GM12891 (cell line): ENCODE data around the gene SLX4IP.

Source experiments
- DNase-seq: peaks from one replicate; pipeline ENCODE4 v3.0.0; 2011; ENCODE audit warnings: low spot score; ENCODE audit not compliant: insufficient read length
- FAIRE-seq: peaks from 2 replicates; lab custom pipeline; 2011; peaks lifted over from hg19 to GRCh38; lab: Jason Lieb, UNC
- PAX5 ChIP-seq: IDR thresholded peaks from 2 replicates; pipeline ENCODE4 v1.6.1; 2011; ENCODE audit warnings: low read length, moderate library complexity, mild to moderate bottlenecking; ENCODE audit not compliant: insufficient read depth, severe bottlenecking
- POLR2A ChIP-seq: IDR thresholded peaks from 2 replicates; pipeline ENCODE4 v1.6.1; 2011; ENCODE audit warnings: low read depth, low read length, control low read depth
- POLR2AphosphoS5 ChIP-seq: IDR thresholded peaks from 2 replicates; pipeline ENCODE4 v1.6.1; 2011; ENCODE audit warnings: low read depth, low read length, control low read depth
- POU2F2 ChIP-seq: IDR thresholded peaks from 2 replicates; pipeline ENCODE4 v1.6.1; 2011; ENCODE audit warnings: low read depth, mild to moderate bottlenecking, control low read depth, low read length, moderate library complexity
- SPI1 ChIP-seq: IDR thresholded peaks from 2 replicates; pipeline ENCODE4 v1.6.1; 2011; ENCODE audit warnings: low read depth, low read length, control low read depth
- TAF1 ChIP-seq: IDR thresholded peaks from 2 replicates; pipeline ENCODE4 v1.6.1; 2011; ENCODE audit warnings: low read depth, low read length, control low read depth

Gene SLX4IP

DNA sequence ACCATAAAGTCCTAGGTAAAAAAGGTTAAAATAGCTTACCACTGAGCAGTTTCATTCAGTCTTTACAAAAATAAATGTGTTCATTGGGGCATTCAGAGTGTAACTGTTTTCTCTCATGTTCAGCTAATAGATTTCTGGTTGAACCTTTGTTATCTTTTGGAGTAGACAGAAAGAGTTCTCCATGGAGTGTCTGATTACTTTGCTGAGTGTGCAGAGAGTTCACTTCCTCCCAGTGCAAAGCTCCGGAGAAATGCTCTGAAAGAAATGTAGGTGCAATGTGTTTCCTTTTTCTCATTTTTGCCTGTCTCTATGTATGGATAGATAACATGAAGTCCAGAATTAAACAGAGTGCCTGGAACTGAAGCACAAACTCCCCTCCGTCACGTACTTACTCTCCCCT lies 186.0 kb downstream of the SLX4IP start:
- no peak for TF ChIP-seq POLR2AphosphoS5
- TF ChIP-seq PAX5, result no peak
- no peak for TF ChIP-seq SPI1
- no peak for TF ChIP-seq POLR2A
- no peak for TF ChIP-seq POU2F2
- no peak for TF ChIP-seq TAF1
- DNase-seq (no peak), FAIRE-seq (no peak)

DNA sequence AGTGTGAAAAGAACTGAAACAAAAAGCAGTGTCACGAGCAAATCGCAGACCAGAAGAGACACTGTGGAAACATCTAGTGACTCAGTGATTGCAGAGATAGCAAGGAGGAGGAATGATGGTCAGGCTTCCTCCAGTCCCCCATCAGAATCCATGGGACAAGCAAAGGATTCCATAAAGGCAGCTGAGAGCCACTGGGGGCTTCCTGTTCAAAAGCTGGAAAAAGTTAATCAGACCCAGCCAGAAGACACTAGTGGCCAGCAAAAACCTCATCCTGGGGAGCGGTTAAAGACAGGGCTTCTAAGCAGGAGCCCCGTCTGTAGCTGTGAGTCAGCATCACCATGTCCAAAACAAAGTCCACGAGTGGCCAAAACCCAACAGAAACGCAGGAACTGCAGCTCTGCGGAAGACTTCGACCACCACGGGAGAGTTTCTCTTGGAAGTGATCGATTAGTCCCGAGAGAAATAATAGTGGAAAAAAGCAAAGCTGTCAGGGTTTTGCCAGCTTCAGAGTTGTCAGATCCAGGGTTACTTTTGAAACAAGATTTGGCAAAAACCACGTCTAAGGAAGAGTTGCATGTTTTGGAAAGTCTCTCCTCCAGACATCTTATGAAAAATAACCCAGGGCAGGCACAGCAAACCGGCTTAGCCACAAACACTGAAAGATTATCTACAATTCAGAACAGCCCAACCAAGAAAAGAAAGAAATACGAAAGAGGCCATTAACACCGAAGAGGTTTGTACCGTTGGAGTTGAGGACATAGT lies 187.7 kb downstream of the SLX4IP start:
- TF ChIP-seq TAF1 (no peak), POU2F2 (no peak), PAX5 (no peak), POLR2AphosphoS5 (no peak)
- DNase-seq, result no peak
- no peak for FAIRE-seq

DNA sequence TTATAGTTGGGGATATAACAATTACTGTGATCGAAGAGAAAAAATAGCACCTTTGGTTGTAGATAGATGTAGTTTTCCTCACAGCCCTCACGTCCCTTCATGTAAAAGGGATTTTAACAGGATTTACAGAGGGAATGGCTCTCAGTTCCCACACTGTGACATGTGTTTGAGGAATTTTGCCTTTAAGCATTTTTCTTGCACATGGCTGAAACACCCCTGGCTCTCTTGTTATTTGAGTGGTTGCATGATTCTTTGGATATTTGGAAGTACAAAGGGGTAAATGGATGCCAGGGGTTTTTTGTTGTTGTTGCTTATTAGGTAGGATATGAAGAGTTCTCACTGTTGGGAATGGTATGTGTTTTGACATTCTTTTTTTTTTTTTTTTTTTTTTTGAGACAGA lies 190.5 kb downstream of the SLX4IP start:
- no peak for DNase-seq
- FAIRE-seq, result no peak
- no peak for TF ChIP-seq SPI1
- no peak for TF ChIP-seq TAF1
- no peak for TF ChIP-seq POLR2A
- no peak for TF ChIP-seq POU2F2
- TF ChIP-seq PAX5, result no peak
- TF ChIP-seq POLR2AphosphoS5, result no peak

DNA sequence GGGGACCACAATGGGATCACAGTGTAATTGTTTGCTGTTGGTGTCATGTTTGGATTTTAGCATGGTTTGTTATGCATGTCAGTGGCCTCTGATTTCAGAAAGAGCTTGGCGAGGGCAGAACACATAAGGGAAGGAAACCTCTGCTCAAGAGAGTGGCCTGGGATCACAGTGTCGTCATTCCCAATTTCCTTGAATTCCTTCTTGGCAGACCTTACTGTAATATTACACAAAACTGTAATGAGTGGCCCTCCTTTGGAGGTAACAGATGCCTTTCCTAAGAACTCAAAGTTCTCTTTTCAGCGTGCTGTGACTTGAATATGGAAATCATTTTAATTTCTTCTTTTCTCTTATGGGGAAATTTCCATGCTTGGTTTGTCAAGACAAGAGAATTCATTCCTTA lies 191.8 kb downstream of the SLX4IP start:
- no peak for TF ChIP-seq POLR2AphosphoS5
- TF ChIP-seq PAX5, result no peak
- DNase-seq (no peak), FAIRE-seq (no peak)

DNA sequence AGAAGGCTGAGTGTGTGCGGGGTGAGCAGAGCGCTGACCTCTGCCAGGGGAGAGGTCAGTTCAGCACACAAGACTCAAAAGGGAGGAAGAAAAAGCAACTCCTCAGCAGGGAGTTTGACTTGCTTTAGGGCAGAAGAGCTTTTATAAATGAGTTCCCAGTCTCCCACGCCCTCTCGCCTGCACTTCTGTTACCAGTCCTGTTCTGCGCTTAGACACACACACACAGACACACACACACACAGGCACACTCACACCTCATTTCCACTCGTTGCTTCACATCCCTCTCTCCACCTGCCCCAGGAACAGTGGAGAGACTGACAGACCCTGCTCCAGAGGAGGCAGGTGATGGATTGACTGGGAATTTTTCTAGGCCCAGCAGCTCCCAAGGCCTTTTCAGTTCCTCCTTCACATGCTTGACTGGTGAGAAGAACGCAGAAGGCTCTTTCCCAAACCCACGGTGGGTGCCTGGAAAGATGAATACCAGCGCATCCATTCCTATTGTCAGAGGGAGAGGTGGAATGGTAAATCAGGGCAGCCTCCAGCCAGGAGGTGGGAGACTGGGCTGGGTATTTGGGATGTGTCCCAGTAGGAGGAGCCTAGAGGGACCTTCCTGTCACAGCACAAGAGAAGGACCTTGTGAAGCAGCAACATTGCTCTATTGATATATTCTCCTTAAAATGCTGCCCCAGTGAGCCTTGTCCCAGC lies 195.0 kb downstream of the SLX4IP start:
- DNase-seq, result no peak
- no peak for FAIRE-seq
- TF ChIP-seq PAX5 (no peak), SPI1 (no peak), POLR2AphosphoS5 (no peak), POU2F2 (no peak), POLR2A (no peak), TAF1 (no peak)

DNA sequence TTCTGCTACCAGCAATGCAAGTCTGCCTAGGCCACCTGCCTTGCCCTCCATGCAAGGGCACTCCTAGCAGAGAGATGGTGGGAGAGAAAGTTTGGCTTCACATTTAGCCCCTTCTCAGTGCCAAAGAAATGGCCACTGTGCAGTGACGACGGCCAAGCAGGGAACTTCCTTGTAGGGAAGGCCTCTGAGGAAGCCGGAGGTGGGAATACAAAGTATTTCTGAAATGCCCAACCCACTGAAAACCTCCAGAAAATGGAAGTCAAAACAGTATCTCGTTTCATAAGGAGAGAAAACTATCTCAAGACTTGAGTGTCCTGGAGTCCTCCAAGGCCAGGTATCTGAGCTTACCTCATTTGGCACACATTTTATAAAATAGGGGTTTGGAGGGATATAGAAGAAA lies 196.0 kb downstream of the SLX4IP start:
- TF ChIP-seq PAX5 (no peak), SPI1 (no peak), POU2F2 (no peak), POLR2AphosphoS5 (no peak), TAF1 (no peak), POLR2A (no peak)
- DNase-seq, result no peak
- FAIRE-seq, result no peak

DNA sequence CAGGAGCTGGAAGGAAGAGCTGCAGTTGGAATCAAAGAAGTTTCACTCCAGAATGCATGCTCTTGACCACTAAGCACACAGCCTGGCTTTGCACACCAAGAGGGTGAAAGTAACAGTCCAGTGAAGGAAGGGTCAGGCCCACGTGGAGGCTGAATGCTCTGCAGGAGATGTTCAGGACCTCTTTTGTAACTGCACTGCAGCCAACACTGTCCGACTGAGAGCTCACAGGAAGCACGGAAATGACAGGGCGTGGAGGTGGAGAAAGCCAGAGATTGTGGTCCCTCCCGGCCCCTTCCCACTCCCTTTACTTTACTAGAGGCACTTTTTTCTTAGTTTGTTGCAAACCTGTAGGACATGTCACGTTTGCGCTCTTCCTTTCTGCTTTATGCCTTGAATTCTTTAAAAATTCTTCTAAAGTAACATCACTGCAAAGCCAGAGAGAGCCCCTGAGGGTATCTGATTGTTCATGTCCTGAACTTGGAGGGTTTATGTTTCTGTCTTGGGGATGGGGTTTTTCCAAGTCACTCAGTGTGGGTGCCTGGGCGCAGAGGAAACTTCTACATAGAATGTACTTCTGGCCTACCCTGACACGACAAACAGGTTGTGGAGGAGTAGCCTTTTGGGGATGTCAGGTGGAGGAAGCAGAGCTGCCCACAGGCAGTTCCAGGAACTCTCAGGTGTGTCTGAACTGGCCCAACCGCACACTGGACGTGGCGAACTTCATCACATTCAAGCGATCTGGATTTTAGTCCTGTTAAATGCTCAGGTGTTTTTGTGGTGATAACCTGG lies 197.8 kb downstream of the SLX4IP start:
- FAIRE-seq (no peak), DNase-seq (no peak)

DNA sequence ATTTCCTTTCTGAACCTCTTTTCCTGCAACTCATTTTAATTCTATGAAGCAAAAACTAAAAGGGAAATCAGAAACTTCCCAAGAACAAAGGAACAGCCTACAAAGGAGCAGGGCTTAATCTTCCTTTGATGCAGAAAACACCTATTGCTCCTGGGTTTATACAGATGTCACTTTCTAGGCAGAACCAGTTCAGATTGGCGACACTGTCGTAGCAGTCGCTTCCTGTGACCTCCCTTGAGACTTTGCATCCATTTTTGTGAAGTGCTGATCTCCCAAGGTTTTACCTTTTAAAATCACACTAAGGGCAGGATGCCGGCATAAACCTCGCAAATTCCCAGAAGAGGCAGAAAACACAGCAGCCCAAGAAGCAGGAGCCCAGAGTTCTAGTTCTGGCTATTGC lies 198.6 kb downstream of the SLX4IP start:
- no peak for TF ChIP-seq POU2F2
- no peak for TF ChIP-seq SPI1
- no peak for TF ChIP-seq POLR2A
- TF ChIP-seq TAF1, result no peak
- no peak for TF ChIP-seq PAX5
- TF ChIP-seq POLR2AphosphoS5, result no peak
- DNase-seq, result no peak
- FAIRE-seq, result no peak

More for the DNA sequence above, 197.8 kb downstream of the SLX4IP start:
- TF ChIP-seq SPI1 (no peak), POLR2AphosphoS5 (no peak), PAX5 (no peak), TAF1 (no peak), POLR2A (no peak), POU2F2 (no peak)

DNA sequence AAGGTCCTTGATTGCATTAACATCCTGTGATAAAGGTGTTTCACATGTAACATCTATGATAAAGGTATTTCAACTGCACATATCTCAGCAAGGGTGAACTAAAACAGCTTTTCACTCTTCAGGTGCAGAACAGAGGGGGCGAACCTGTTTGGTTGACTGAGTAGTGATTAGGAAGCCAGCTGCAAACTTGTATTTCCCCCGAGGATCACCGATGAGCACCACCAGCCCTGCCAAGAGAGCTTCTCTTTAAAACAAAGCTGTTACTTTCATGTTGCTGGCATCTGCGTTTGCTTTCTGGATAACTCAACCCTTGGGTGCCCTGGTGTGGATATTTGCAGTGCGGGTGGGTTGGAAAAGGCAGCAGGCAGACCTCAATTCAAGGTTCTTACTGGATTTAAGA lies 199.1 kb downstream of the SLX4IP start:
- TF ChIP-seq POU2F2, result no peak
- TF ChIP-seq SPI1, result no peak
- TF ChIP-seq POLR2AphosphoS5, result no peak
- TF ChIP-seq POLR2A, result no peak
- no peak for DNase-seq
- no peak for FAIRE-seq
